Left lung (tissue), 10 donors: ENCODE data around the gene PHF1. TPM values are rescaled to one million over a fixed set of nuclear protein-coding genes. Genes with fewer than 3 reads are reported as not detected.
A peak's percentile ranks its signal among the peaks of the same experiment; 100 is the strongest.

Experiments
- ATAC-seq: fragments of 200-7000 bp; cut with Tn5 transposase; one replicate; pipeline ENCODE4 v1.9.1; 2020; ENCODE audit warnings: moderate library complexity
- DNase-seq, 4 donors: peaks; one replicate each; pipeline ENCODE4 v3.0.0-alpha.2; 2013 to 2020
- H3K27ac ChIP-seq, 2 donors: fragments of 200-600 bp; sonication (generic) in 1 of 2; one replicate each; pipeline versions ENCODE4 v1.5.0 to v1.8.0; 2020 to 2021
- H3K27me3 ChIP-seq, 2 donors: fragments of 200-600 bp; sonication (generic) in 1 of 2; one replicate each; pipeline versions ENCODE4 v1.5.0 to v1.8.0; 2020 to 2021
- H3K36me3 ChIP-seq, 2 donors: fragments of 200-600 bp; sonication (generic) in 1 of 2; one replicate each; pipeline versions ENCODE4 v1.5.0 to v1.8.0; 2020 to 2021
- H3K4me1 ChIP-seq, 2 donors: fragments of 200-600 bp; one replicate each; pipeline ENCODE4 v1.8.0; 2021
- H3K4me3 ChIP-seq, 2 donors: fragments of 200-600 bp; sonication (generic) in 1 of 2; one replicate each; pipeline versions ENCODE4 v1.5.0 to v1.8.0; 2020 to 2021; ENCODE audit warnings: mild to moderate bottlenecking in 1 of 2
- H3K9me3 ChIP-seq, 2 donors: fragments of 200-600 bp; sonication (generic) in 1 of 2; one replicate each; pipeline versions ENCODE4 v1.5.0 to v1.8.0; 2020 to 2021
- CTCF ChIP-seq, 2 donors: fragments of 200-600 bp; sonication (generic) in 1 of 2; IDR thresholded peaks; one replicate each; pipeline versions ENCODE4 v1.5.0 to v1.8.0; 2021; ENCODE audit warnings: antibody characterized with exemption in 2 of 2
- intact Hi-C, 2 donors: fragments of 100-400 bp; cut with DNase I; formaldehyde crosslinking; loops; one replicate each; pipeline versions ENCODE4 v1.11.2 to v1.14.2; 2022
- polyA plus RNA-seq, 6 donors: library from polyadenylated mRNA; unstranded; fragments of 120-200 nt; gene quantifications; one replicate each; pipeline ENCODE4 v1.2.1, GENCODE V29; 2013; ENCODE audit not compliant: insufficient read length in 6 of 6
- total RNA-seq, 2 donors: library from RNA; stranded (reverse); fragmentation: NEBNext Ultra II Directional; extraction: Animal tissue kit (Norgen Biotek cat#: 25700); gene quantifications; one replicate each; pipeline ENCODE4 v1.2.1, GENCODE V29; 2021
- donor health status: DM: no; HTN: yes; CAD: no.
- donor health status: DM: no; HTN: no; CAD: no.

PHF1 gene
- total and polyA plus RNA-seq, 8 donors = 43.4 to 91.9 (median 68.4) TPM

GRCh38 chr6:33430991-33431879 lies 20.4 kb downstream of the PHF1 start:
- Histone ChIP-seq H3K36me3 (peaks cover 0 to 13% of the 10 kb centered on the region in 2 donors), H3K27ac (no peak overlapping the region), H3K9me3 (no peaks in the 10 kb centered on the region), H3K4me3 (no peak overlapping the region), H3K27me3 (no peaks in the 10 kb centered on the region), H3K4me1 (peaks cover 9 to 57% of the 10 kb centered on the region in 2 donors)
- peak in 1 of 4 donors; percentile 67 for DNase-seq
- TF ChIP-seq CTCF (IDR thresholded peaks at IDR 0.05) = no peak
- no peak for ATAC-seq
- intact Hi-C loops = no loop called here

GRCh38 chr6:33431880-33432541 lies 21.2 kb downstream of the PHF1 start:
- H3K4me3 ChIP-seq = no peak overlapping the region
- H3K9me3 ChIP-seq = no peaks in the 10 kb centered on the region
- no peak overlapping the region for H3K27ac ChIP-seq
- H3K36me3 ChIP-seq = peaks cover 0 to 19% of the 10 kb centered on the region in 2 donors
- DNase-seq (no peak), ATAC-seq (no peak)
- H3K27me3 ChIP-seq = no peaks in the 10 kb centered on the region
- no peak for TF ChIP-seq CTCF (IDR thresholded peaks at IDR 0.05)
- intact Hi-C loops = no loop called here
- peaks cover 6 to 49% of the 10 kb centered on the region in 2 donors for H3K4me1 ChIP-seq

- no peak for TF ChIP-seq CTCF (IDR thresholded peaks at IDR 0.05)
- Histone ChIP-seq H3K36me3 (peaks cover 0 to 25% of the 10 kb centered on the region in 2 donors), H3K27ac (no peak overlapping the region), H3K4me3 (no peak overlapping the region), H3K9me3 (no peaks in the 10 kb centered on the region), H3K4me1 (peaks cover 4 to 44% of the 10 kb centered on the region in 2 donors), H3K27me3 (no peaks in the 10 kb centered on the region)
- DNase-seq (no peak), ATAC-seq (no peak)
- intact Hi-C loops = no loop called here
These were observed 21.7 kb downstream of the PHF1 start for GRCh38 chr6:33432546-33432945.

- DNase-seq = no peak
- Histone ChIP-seq H3K27ac (no peak overlapping the region), H3K9me3 (no peaks in the 10 kb centered on the region), H3K27me3 (no peaks in the 10 kb centered on the region), H3K36me3 (peaks cover 0 to 30% of the 10 kb centered on the region in 2 donors), H3K4me1 (peaks cover 4 to 42% of the 10 kb centered on the region in 2 donors), H3K4me3 (no peak overlapping the region)
- intact Hi-C loops = no loop called here
- ATAC-seq = no peak
- TF ChIP-seq CTCF (IDR thresholded peaks at IDR 0.05) = no peak
These were observed 22.3 kb downstream of the PHF1 start for GRCh38 chr6:33433001-33433543.
